Body of pancreas (tissue), 4 donors: ENCODE results near the gene PIWIL4.

Source experiments
- POLR2A ChIP-seq, 3 donors: fragments of 450-650 bp; IDR thresholded peaks; one replicate each; pipeline ENCODE4 v1.6.1; 2016; ENCODE audit warnings: antibody characterized with exemption in 3 of 3, mild to moderate bottlenecking in 2 of 3
- TF ChIP-seq, protein P1 (sequence below), 7 experiments: fragments of 450-650 bp in 4 of 7; fragments of 200-600 bp in 3 of 7; sonication (generic) in 3 of 7; IDR thresholded peaks; one replicate each; pipeline ENCODE4 v1.5.1; 2016 to 2019; ENCODE audit warnings: antibody characterized with exemption in 7 of 7

DNA sequence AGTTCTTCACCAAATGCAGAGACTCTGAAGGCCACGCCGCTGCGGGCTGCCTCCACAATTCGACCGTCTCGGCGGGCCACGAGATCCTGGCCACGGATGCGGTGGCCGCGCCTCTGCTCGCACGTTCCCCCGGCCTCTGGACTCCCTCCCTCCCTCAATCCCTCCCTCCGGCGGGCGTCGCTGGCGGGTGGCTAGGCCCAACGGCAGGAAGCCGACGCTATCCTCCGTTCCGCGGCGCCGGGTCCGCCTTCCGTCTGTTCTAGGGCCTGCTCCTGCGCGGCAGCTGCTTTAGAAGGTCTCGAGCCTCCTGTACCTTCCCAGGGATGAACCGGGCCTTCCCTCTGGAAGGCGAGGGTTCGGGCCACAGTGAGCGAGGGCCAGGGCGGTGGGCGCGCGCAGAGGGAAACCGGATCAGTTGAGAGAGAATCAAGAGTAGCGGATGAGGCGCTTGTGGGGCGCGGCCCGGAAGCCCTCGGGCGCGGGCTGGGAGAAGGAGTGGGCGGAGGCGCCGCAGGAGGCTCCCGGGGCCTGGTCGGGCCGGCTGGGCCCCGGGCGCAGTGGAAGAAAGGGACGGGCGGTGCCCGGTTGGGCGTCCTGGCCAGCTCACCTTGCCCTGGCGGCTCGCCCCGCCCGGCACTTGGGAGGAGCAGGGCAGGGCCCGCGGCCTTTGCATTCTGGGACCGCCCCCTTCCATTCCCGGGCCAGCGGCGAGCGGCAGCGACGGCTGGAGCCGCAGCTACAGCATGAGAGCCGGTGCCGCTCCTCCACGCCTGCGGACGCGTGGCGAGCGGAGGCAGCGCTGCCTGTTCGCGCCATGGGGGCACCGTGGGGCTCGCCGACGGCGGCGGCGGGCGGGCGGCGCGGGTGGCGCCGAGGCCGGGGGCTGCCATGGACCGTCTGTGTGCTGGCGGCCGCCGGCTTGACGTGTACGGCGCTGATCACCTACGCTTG is 23.2 kb upstream of the PIWIL4 start, which contains the start of gene FUT4:
- TF ChIP-seq, protein P1, sequence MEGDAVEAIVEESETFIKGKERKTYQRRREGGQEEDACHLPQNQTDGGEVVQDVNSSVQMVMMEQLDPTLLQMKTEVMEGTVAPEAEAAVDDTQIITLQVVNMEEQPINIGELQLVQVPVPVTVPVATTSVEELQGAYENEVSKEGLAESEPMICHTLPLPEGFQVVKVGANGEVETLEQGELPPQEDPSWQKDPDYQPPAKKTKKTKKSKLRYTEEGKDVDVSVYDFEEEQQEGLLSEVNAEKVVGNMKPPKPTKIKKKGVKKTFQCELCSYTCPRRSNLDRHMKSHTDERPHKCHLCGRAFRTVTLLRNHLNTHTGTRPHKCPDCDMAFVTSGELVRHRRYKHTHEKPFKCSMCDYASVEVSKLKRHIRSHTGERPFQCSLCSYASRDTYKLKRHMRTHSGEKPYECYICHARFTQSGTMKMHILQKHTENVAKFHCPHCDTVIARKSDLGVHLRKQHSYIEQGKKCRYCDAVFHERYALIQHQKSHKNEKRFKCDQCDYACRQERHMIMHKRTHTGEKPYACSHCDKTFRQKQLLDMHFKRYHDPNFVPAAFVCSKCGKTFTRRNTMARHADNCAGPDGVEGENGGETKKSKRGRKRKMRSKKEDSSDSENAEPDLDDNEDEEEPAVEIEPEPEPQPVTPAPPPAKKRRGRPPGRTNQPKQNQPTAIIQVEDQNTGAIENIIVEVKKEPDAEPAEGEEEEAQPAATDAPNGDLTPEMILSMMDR (IDR thresholded peaks at IDR 0.05), result peak in 3 of 7 experiments; percentile 1 to 9 (median 8)
- peak; percentile 94 to 95 (median 94) for TF ChIP-seq POLR2A (IDR thresholded peaks at IDR 0.05)
